CMK (cell line): ENCODE data around the gene ZFR.
"Not testable (repeated sequence)": the region's sequence is repeated elsewhere in the genome, so short reads cannot be mapped to it uniquely, and the experiment has no call there.

ENCODE experiments used
- DNase-seq: peaks from one replicate; pipeline ENCODE4 v3.0.0-alpha.2; 2010; ENCODE audit warnings: low read depth

Gene ZFR

GRCh38 chr5:32319926-32320543, 124.5 kb downstream of the ZFR start:
- DNase-seq = no peak

DNA sequence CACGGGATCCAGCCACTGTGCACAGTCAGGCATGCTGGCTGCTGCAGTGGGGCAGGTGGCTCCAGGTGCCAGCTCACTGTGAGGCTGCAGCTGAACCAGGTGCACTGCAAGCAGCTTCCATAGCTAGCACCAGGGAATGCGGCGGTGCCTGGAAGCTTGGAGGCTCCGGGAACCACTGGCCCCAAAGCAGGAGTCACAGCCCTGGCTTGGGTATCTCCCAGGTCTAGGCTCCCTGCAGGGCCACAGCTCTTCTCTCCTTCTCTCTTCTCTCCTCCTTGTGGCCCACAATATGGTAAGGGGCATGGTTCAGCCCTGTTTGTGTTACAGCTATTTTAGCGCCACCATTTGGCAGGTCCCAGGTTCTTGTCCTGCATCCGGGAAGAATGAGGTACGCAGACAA, 125.1 kb downstream of the ZFR start:
- no peak for DNase-seq

DNA sequence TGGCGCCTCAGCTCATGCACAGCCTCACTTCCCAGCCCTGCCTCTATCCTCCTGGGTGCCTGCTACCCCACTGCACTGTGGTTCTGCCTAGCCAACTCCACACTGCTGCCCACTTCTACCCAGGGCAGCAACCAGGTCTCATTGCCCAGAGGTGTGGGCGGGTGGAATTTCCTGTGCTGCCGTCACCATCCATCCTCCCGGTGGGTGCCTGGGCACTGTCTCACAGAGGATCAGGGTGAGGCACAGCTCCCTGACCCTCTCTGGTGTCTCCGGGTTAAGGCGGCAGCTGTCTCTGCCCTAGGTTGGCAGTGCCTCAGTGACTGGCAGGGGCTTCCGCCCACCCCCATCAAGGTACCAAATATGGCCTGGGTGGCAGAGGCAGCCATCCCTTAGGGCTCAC, 127.5 kb downstream of the ZFR start:
- DNase-seq = no peak

- DNase-seq = no peak
Measured at GRCh38 chr5:32315221-32316014, 129.1 kb downstream of the ZFR start.

GRCh38 chr5:32314658-32315057, 129.9 kb downstream of the ZFR start:
- DNase-seq = no peak

DNA sequence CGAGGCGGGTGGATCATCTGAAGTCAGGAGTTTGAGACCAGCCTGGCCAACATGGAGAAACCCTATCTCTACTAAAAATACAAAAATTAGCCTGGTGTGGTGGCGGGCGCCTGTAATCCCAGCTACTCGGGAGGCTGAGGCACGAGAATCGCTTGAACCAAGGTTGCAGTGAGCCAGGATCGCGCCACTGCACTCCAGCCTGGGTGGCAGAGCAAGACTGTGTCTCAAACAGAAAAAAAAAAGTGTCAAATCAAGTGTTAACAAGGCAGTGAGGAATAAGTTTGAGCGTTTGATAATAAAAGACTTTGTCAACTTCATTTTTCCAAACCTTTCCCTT, 130.4 kb downstream of the ZFR start:
- not testable (repeated sequence) for DNase-seq

GRCh38 chr5:32312595-32313332, 131.8 kb downstream of the ZFR start, which contains the start of gene MTMR12:
MTMR12 (minus strand) TSS chr5:32312939; CDS start chr5:32312838, 101 bp downstream.
- peak; percentile 98 for DNase-seq

- DNase-seq = no peak
Measured at GRCh38 chr5:32312197-32312594, 132.3 kb downstream of the ZFR start.

DNA sequence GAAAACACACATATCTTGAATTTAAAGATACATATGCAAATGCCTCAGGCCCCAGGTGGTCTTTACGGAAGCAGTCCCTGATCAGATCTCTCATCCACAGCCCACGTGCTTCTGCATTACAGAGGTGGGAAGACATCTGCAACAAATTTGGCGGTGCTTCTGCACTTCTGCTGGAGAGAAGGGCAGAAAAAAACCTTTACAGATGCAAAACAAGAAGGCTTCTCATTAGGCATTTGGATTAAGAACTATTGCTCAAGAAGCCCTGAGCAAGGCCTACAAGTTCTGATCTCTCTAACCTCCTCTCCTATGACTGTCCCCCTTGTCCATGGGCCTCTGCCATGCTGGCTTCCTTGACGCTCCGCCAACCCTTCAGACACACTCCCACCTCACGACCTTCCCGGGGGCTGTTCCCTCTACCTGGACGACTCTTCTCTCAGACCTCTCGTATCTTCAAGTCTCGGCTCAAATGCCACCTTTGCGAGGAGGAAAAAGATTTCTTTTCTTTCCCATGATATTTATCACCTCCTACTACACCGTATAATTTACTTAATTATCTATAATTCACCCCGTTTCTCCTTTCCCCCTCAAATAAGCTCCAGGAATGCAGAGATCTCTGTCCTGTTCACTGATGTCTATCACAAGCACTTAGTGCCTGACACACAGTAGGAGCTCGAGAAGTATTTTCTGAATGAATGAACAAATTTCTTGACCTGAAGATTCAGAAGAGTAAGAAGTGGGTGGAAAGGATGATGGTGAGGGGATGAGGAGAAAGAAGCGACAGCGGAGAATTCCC, 132.9 kb downstream of the ZFR start:
- DNase-seq = no peak

GRCh38 chr5:32309761-32310160, 134.8 kb downstream of the ZFR start:
- no peak for DNase-seq

GRCh38 chr5:32308946-32309345, 135.6 kb downstream of the ZFR start:
- DNase-seq = no peak

DNA sequence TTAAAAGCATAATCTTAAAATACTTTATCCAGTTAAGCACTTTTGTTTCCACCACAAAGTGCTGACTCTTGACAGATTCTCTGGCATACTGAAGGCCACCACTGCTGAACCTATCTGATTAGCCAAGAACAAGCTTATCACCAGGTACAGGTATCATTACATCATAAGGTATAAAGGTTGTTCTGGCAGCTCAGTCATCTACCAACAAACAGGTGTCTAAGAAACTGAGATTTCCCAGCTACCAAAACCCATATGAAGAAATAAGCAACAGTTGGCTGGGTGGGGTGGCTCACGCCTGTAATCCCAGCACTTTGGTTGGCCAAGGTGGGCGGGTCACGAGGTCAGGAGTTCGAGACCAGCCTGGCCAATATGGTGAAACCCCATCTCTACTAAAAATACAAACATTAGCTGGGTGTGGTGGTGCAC, 136.8 kb downstream of the ZFR start:
- no peak for DNase-seq

DNA sequence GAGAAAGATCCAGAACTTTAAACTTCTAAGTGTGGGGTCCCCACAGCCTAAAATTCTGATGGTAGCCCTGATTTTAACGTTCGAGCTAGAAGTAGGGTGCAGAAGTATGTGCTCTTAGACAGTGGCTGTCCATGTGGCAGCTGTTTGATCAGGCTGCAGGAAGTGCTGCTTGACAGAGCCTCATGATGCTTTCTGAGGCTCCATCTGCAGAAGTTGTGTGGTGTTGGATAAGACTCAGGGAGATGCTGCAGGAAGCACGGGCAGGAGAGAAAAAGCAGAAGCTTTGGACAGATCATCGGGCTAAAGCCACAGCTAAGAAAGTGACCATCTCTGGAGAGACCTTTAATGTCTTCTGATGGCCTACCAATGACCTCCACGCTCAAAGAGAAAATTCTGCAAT, 139.9 kb downstream of the ZFR start:
- DNase-seq = peak; percentile 90
